C4-2B (cell line): ENCODE results near the gene HSD11B1.
A peak's percentile ranks its signal among the peaks of the same experiment; 100 is the strongest.

Experiments
- H3K27ac ChIP-seq: fragments of 450-650 bp; 2 replicates; pipeline ENCODE4 v1.5.1; 2017
- CTCF ChIP-seq: fragments of 450-650 bp; conservative IDR thresholded peaks from 2 replicates; pipeline ENCODE4 v1.5.1; 2017; ENCODE audit warnings: mild to moderate bottlenecking
- ZFX ChIP-seq: fragments of 450-650 bp; IDR thresholded peaks from 2 replicates; pipeline ENCODE4 v1.6.1; 2017

The HSD11B1 gene

GRCh38 chr1:209738270-209738669, 33.6 kb downstream of the HSD11B1 start:
- TF ChIP-seq ZFX (no peak), CTCF (no peak)
- no peak overlapping the region for H3K27ac ChIP-seq

GRCh38 chr1:209741193-209741592, 36.5 kb downstream of the HSD11B1 start:
- no peak for TF ChIP-seq ZFX
- no peak for TF ChIP-seq CTCF

GRCh38 chr1:209741889-209742288, 37.2 kb downstream of the HSD11B1 start:
- TF ChIP-seq ZFX (0 out of 2 replicates have a peak, but pooled peaks have one; percentile 11), CTCF (no peak)
- no peak overlapping the region for H3K27ac ChIP-seq

More at GRCh38 chr1:209741193-209741592, 36.5 kb downstream of the HSD11B1 start:
- no peak overlapping the region for H3K27ac ChIP-seq

- TF ChIP-seq CTCF, result no peak
- no peak for TF ChIP-seq ZFX
- H3K27ac ChIP-seq, result no peak overlapping the region; the same call in 1 of the 2 replicates
These were observed 37.9 kb downstream of the HSD11B1 start for GRCh38 chr1:209742409-209743144.

GRCh38 chr1:209743145-209743482, 38.5 kb downstream of the HSD11B1 start:
- H3K27ac ChIP-seq, result no peak overlapping the region; the same call in 1 of the 2 replicates
- no peak for TF ChIP-seq ZFX
- no peak for TF ChIP-seq CTCF

GRCh38 chr1:209746451-209747165, 42.0 kb downstream of the HSD11B1 start:
- H3K27ac ChIP-seq, result peak overlapping the region; percentile 59; the same call in 1 of the 2 replicates
- TF ChIP-seq ZFX (no peak), CTCF (no peak)

- H3K27ac ChIP-seq, result peak overlapping the region; percentile 59
- peak; percentile 91 for TF ChIP-seq CTCF
- TF ChIP-seq ZFX, result no peak
These were observed 43.1 kb downstream of the HSD11B1 start for GRCh38 chr1:209747580-209748262.
